Iris pigment epithelial cell (primary cell): ENCODE results near the gene FAM90A1.
A peak's percentile ranks its signal among the peaks of the same experiment; 100 is the strongest.
"Not testable (repeated sequence)": the region's sequence is repeated elsewhere in the genome, so short reads cannot be mapped to it uniquely, and the experiment has no call there.

Experiments
- DNase-seq: peaks from one replicate; pipeline ENCODE4 v3.0.0-alpha.2; 2011; ENCODE audit warnings: low read depth

FAM90A1 gene

GRCh38 chr12:8233300-8233855, 6.0 kb upstream of the FAM90A1 start:
- DNase-seq, result not testable (repeated sequence)

- DNase-seq, result peak; percentile 43
Observed at GRCh38 chr12:8231666-8232608, 4.5 kb upstream of the FAM90A1 start.

GRCh38 chr12:8231049-8231448, 3.6 kb upstream of the FAM90A1 start:
- DNase-seq, result not testable (repeated sequence)

- not testable (repeated sequence) for DNase-seq
Observed at GRCh38 chr12:8229486-8229885, 2.1 kb upstream of the FAM90A1 start.

- not testable (repeated sequence) for DNase-seq
Observed at GRCh38 chr12:8228607-8229006, 1.2 kb upstream of the FAM90A1 start.

- DNase-seq, result not testable (repeated sequence)
Observed at GRCh38 chr12:8227732-8228077, 287 bp upstream of the FAM90A1 start.

- no peak for DNase-seq
Observed at GRCh38 chr12:8226355-8226754, 1.1 kb downstream of the FAM90A1 start.

GRCh38 chr12:8224782-8225181, 2.6 kb downstream of the FAM90A1 start:
- DNase-seq, result not testable (repeated sequence)

- DNase-seq, result not testable (repeated sequence)
Observed at GRCh38 chr12:8223646-8224045, 3.8 kb downstream of the FAM90A1 start.

- DNase-seq, result not testable (repeated sequence)
Observed at GRCh38 chr12:8222303-8222702, 5.1 kb downstream of the FAM90A1 start.

GRCh38 chr12:8221844-8222243, 5.6 kb downstream of the FAM90A1 start:
- DNase-seq, result not testable (repeated sequence)

- not testable (repeated sequence) for DNase-seq
Observed at GRCh38 chr12:8221375-8221774, 6.0 kb downstream of the FAM90A1 start.

GRCh38 chr12:8218711-8219382, 8.6 kb downstream of the FAM90A1 start:
- DNase-seq, result not testable (repeated sequence)

GRCh38 chr12:8197685-8198308, 29.6 kb downstream of the FAM90A1 start:
- DNase-seq, result peak; percentile 88

GRCh38 chr12:8188088-8188487, 39.3 kb downstream of the FAM90A1 start:
- DNase-seq, result not testable (repeated sequence)

- not testable (repeated sequence) for DNase-seq
Observed at GRCh38 chr12:8184206-8184605, 43.2 kb downstream of the FAM90A1 start.

GRCh38 chr12:8183346-8183745, 44.1 kb downstream of the FAM90A1 start:
- DNase-seq, result not testable (repeated sequence)

GRCh38 chr12:8182923-8183322, 44.5 kb downstream of the FAM90A1 start:
- DNase-seq, result not testable (repeated sequence)

- DNase-seq, result not testable (repeated sequence)
Observed at GRCh38 chr12:8181271-8181670, 46.1 kb downstream of the FAM90A1 start.

GRCh38 chr12:8179989-8180585, 47.3 kb downstream of the FAM90A1 start:
- peak; percentile 22 for DNase-seq

GRCh38 chr12:8172911-8173310, 54.5 kb downstream of the FAM90A1 start:
- DNase-seq, result not testable (repeated sequence)
